SK-N-SH treated with all-trans-retinoic acid at 6 μM for 48 hours (cell line): ENCODE measurements around the gene HSFX2.

ENCODE experiments used
- ATAC-seq: fragments of 200-7000 bp; cut with Tn5 transposase; 3 replicates; pipeline ENCODE4 v1.9.1; 2020; ENCODE audit warnings: mild to moderate bottlenecking, moderate library complexity
- ARNTL ChIP-seq: fragments of 450-650 bp; formaldehyde crosslinking; IDR thresholded peaks from 2 replicates; pipeline ENCODE4 v1.5.0; 2020; ENCODE audit warnings: low read depth, mild to moderate bottlenecking, moderate library complexity, borderline replicate concordance
- BACH2 ChIP-seq: fragments of 250-450 bp; sonication (Bioruptor Pico); IDR thresholded peaks from 2 replicates; pipeline ENCODE4 v1.9.0; 2021; ENCODE audit warnings: mild to moderate bottlenecking, borderline replicate concordance
- CREB5 ChIP-seq: fragments of 250-450 bp; sonication (Bioruptor Pico); IDR thresholded peaks from 2 replicates; pipeline ENCODE4 v1.5.1; 2020; ENCODE audit warnings: low read depth, mild to moderate bottlenecking, moderate library complexity
- CSDC2 ChIP-seq: fragments of 250-450 bp; sonication (Bioruptor Pico); IDR thresholded peaks from 2 replicates; pipeline ENCODE4 v1.5.0; 2020; ENCODE audit warnings: mild to moderate bottlenecking, moderate library complexity
- ESRRG ChIP-seq: fragments of 250-450 bp; sonication (Bioruptor Pico); IDR thresholded peaks from 2 replicates; pipeline ENCODE4 v1.6.1; 2021; ENCODE audit warnings: mild to moderate bottlenecking
- GLIS3 ChIP-seq: fragments of 250-450 bp; sonication (Bioruptor Pico); IDR thresholded peaks from 2 replicates; pipeline ENCODE4 v1.5.0; 2020; ENCODE audit warnings: mild to moderate bottlenecking, moderate library complexity
- ISL1 ChIP-seq: fragments of 250-450 bp; sonication (Bioruptor Pico); IDR thresholded peaks from 2 replicates; pipeline ENCODE4 v2.1.2; 2022; ENCODE audit warnings: mild to moderate bottlenecking, moderate library complexity
- OSR1 ChIP-seq: fragments of 250-450 bp; sonication (Bioruptor Pico); IDR thresholded peaks from 2 replicates; pipeline ENCODE4 v1.8.0; 2022; ENCODE audit warnings: moderate library complexity, mild to moderate bottlenecking, inconsistent platforms
- PATZ1 ChIP-seq: fragments of 250-450 bp; sonication (Bioruptor Pico); IDR thresholded peaks from 2 replicates; pipeline ENCODE4 v1.8.0; 2020; ENCODE audit warnings: mild to moderate bottlenecking, moderate library complexity, borderline replicate concordance
- POU6F1 ChIP-seq: fragments of 250-450 bp; sonication (Bioruptor Pico); IDR thresholded peaks from 2 replicates; pipeline ENCODE4 v1.8.0; 2021; ENCODE audit warnings: low read depth, mild to moderate bottlenecking, moderate library complexity, borderline replicate concordance
- PPARA ChIP-seq: fragments of 250-450 bp; sonication (Bioruptor Pico); IDR thresholded peaks from 2 replicates; pipeline ENCODE4 v1.5.0; 2020; ENCODE audit warnings: mild to moderate bottlenecking, borderline replicate concordance
- RARB ChIP-seq: fragments of 250-450 bp; sonication (Bioruptor Pico); IDR thresholded peaks from 2 replicates; pipeline ENCODE4 v1.8.0; 2021; ENCODE audit warnings: mild to moderate bottlenecking, moderate library complexity
- SNAI2 ChIP-seq: fragments of 250-450 bp; sonication (Bioruptor Pico); IDR thresholded peaks from 2 replicates; pipeline ENCODE4 v1.5.0; 2020; ENCODE audit warnings: mild to moderate bottlenecking, moderate library complexity
- TCF4 ChIP-seq: fragments of 250-450 bp; sonication (Bioruptor Pico); IDR thresholded peaks from 2 replicates; pipeline ENCODE4 v1.8.0; 2021; ENCODE audit warnings: mild to moderate bottlenecking, moderate library complexity, borderline replicate concordance
- TOX ChIP-seq: fragments of 250-450 bp; sonication (Bioruptor Pico); IDR thresholded peaks from 2 replicates; pipeline ENCODE4 v1.8.0; 2021; ENCODE audit warnings: mild to moderate bottlenecking, moderate library complexity, borderline replicate concordance
- TSHZ2 ChIP-seq: fragments of 250-450 bp; sonication (Bioruptor Pico); IDR thresholded peaks from 2 replicates; pipeline ENCODE4 v1.5.0; 2020; ENCODE audit warnings: mild to moderate bottlenecking, moderate library complexity
- ZC3H10 ChIP-seq: fragments of 250-450 bp; sonication (Bioruptor Pico); IDR thresholded peaks from 2 replicates; pipeline ENCODE4 v1.5.1; 2021; ENCODE audit warnings: mild to moderate bottlenecking, moderate library complexity
- ZFP3 ChIP-seq: fragments of 250-450 bp; sonication (Bioruptor Pico); IDR thresholded peaks from 2 replicates; pipeline ENCODE4 v1.5.0; 2020; ENCODE audit warnings: mild to moderate bottlenecking, moderate library complexity
- ZFP30 ChIP-seq: fragments of 450-650 bp; formaldehyde crosslinking; IDR thresholded peaks from 2 replicates; pipeline ENCODE4 v1.5.0; 2022; ENCODE audit warnings: mild to moderate bottlenecking, moderate library complexity
- ZNF565 ChIP-seq: fragments of 450-650 bp; formaldehyde crosslinking; conservative IDR thresholded peaks from 2 replicates; pipeline ENCODE4 v1.5.0; 2020; ENCODE audit warnings: low read depth, mild to moderate bottlenecking, moderate library complexity
- ZNF70 ChIP-seq: fragments of 450-650 bp; formaldehyde crosslinking; IDR thresholded peaks from 2 replicates; pipeline ENCODE4 v1.5.0; 2020; ENCODE audit warnings: mild to moderate bottlenecking, moderate library complexity
- ZNF8 ChIP-seq: fragments of 450-650 bp; formaldehyde crosslinking; IDR thresholded peaks from 2 replicates; pipeline ENCODE4 v1.5.0; 2020; ENCODE audit warnings: mild to moderate bottlenecking, moderate library complexity

The HSFX2 gene

GRCh38 chrX:149611623-149612175, 16.6 kb upstream of the HSFX2 start (continued):
- no peak for TF ChIP-seq PATZ1 (CRISPR knock-in tag)
- no peak for TF ChIP-seq TOX (CRISPR knock-in tag)
- TF ChIP-seq SNAI2: no peak
- no peak for TF ChIP-seq ARNTL (CRISPR knock-in tag)
- no peak for TF ChIP-seq CREB5 (CRISPR knock-in tag)

- no peak for ATAC-seq
- TF ChIP-seq POU6F1 (CRISPR knock-in tag): no peak
- no peak for TF ChIP-seq ZFP3 (CRISPR knock-in tag)
- TF ChIP-seq ZNF565: no peak
- no peak for TF ChIP-seq OSR1
- TF ChIP-seq ZC3H10 (CRISPR knock-in tag): no peak
- no peak for TF ChIP-seq RARB (CRISPR knock-in tag)
- no peak for TF ChIP-seq CREB5 (CRISPR knock-in tag)
- no peak for TF ChIP-seq ISL1
- no peak for TF ChIP-seq SNAI2
- TF ChIP-seq ZFP30 (CRISPR knock-in tag): no peak
- TF ChIP-seq ARNTL (CRISPR knock-in tag): no peak
- no peak for TF ChIP-seq PPARA
- TF ChIP-seq GLIS3 (CRISPR knock-in tag): no peak
- no peak for TF ChIP-seq ESRRG (CRISPR knock-in tag)
- no peak for TF ChIP-seq TOX (CRISPR knock-in tag)
- TF ChIP-seq TCF4 (CRISPR knock-in tag): no peak
- TF ChIP-seq ZNF70 (CRISPR knock-in tag): no peak
- TF ChIP-seq PATZ1 (CRISPR knock-in tag): no peak
- no peak for TF ChIP-seq CSDC2 (CRISPR knock-in tag)
- no peak for TF ChIP-seq ZNF8 (CRISPR knock-in tag)
These were observed 15.4 kb upstream of the HSFX2 start for GRCh38 chrX:149610511-149610910.

GRCh38 chrX:149607699-149608098, 12.6 kb upstream of the HSFX2 start:
- ATAC-seq: no peak
- TF ChIP-seq TCF4 (CRISPR knock-in tag): no peak
- no peak for TF ChIP-seq TOX (CRISPR knock-in tag)
- TF ChIP-seq PPARA: no peak
- no peak for TF ChIP-seq ZFP3 (CRISPR knock-in tag)
- no peak for TF ChIP-seq CREB5 (CRISPR knock-in tag)
- TF ChIP-seq GLIS3 (CRISPR knock-in tag): no peak
- no peak for TF ChIP-seq ZNF8 (CRISPR knock-in tag)
- TF ChIP-seq ARNTL (CRISPR knock-in tag): no peak
- no peak for TF ChIP-seq RARB (CRISPR knock-in tag)
- TF ChIP-seq ZC3H10 (CRISPR knock-in tag): no peak
- TF ChIP-seq TSHZ2 (CRISPR knock-in tag): no peak
- no peak for TF ChIP-seq ESRRG (CRISPR knock-in tag)
- no peak for TF ChIP-seq PATZ1 (CRISPR knock-in tag)
- TF ChIP-seq BACH2 (CRISPR knock-in tag): no peak
